ENCODE measurements around the gene SH3GLB1. TPM values are rescaled to one million over a fixed set of nuclear protein-coding genes. Genes with fewer than 3 reads are reported as not detected.

The SH3GLB1 gene
- total and polyA plus RNA-seq, 2 of the 4 experiments (the other 2 are of a cell fraction): 22.2 to 36.5 TPM

GRCh38 chr1:86692641-86693040 is 11.7 kb upstream of the SH3GLB1 start:
- no peak overlapping the region for H2BK20ac ChIP-seq (ENCODE audit: low read depth, low read length)
- H3K23ac ChIP-seq (ENCODE audit: low read depth, low read length): no peak overlapping the region
- in situ Hi-C loops (cut with MboI; ENCODE audit: low sequenced_read_pairs): no loop called here
- H3K14ac ChIP-seq (replicated peaks; ENCODE audit: low read depth, low read length): no peak overlapping the region
- H3K36me3 ChIP-seq (ENCODE audit: control insufficient read depth, insufficient read depth, low read length): no peaks in the 10 kb centered on the region
- no peaks in the 10 kb centered on the region for H3K9me1 ChIP-seq (ENCODE audit: insufficient read depth, low read length)
- no CpG with 5 or more reads among the region's 6 CpGs for WGBS, 2 experiments (ENCODE audit: extremely low coverage in 2 of 2, insufficient read length in 1 of 2)
- ATAC-seq (ENCODE audit: low read depth) (no peak), DNase-seq (no peak)
- H2BK5ac ChIP-seq (ENCODE audit: low read depth, low read length, poor library complexity, severe bottlenecking): no peak overlapping the region
- H4K20me1 ChIP-seq (ENCODE audit: insufficient read depth, low read length): no peaks in the 10 kb centered on the region
- no peak overlapping the region for H3K4me2 ChIP-seq (ENCODE audit: low read depth, low read length)
- no peak overlapping the region for H4K8ac ChIP-seq (ENCODE audit: low read depth in 2 of 2, low read length in 2 of 2)
- H3K27me3 ChIP-seq (ENCODE audit: control insufficient read depth, insufficient read depth, low read length): peaks cover 7% of the 10 kb centered on the region
- H2AFZ ChIP-seq (replicated peaks; ENCODE audit: low read length, poor library complexity): no peak overlapping the region
- no peak overlapping the region for H4K91ac ChIP-seq (ENCODE audit: insufficient read depth, low read depth, low read length)
- H2BK15ac ChIP-seq (ENCODE audit: low read depth, low read length): no peak overlapping the region
- H3K9me3 ChIP-seq (ENCODE audit: control insufficient read depth, insufficient read depth, low read length): no peaks in the 10 kb centered on the region
- H2AK5ac ChIP-seq (ENCODE audit: low read depth, low read length): no peak overlapping the region
- H2AK9ac ChIP-seq (replicated peaks; ENCODE audit: low read depth, low read length, poor library complexity): no peak overlapping the region
- dilution Hi-C loops (cut with HindIII; ENCODE audit: low sequenced_read_pairs, unreplicated experiment): no loop called here
- intact Hi-C loops (cut with micrococcal nuclease): no loop called here
- no peak overlapping the region for H3K9ac ChIP-seq (ENCODE audit: low read depth, low read length)
- no peak for TF ChIP-seq POLR2A (IDR thresholded peaks at IDR 0.05; ENCODE audit: low read depth, low read length)
- TF ChIP-seq RCOR1 (IDR thresholded peaks at IDR 0.05; ENCODE audit: insufficient replicate concordance, low read length): no peak
- TF ChIP-seq, protein P1, sequence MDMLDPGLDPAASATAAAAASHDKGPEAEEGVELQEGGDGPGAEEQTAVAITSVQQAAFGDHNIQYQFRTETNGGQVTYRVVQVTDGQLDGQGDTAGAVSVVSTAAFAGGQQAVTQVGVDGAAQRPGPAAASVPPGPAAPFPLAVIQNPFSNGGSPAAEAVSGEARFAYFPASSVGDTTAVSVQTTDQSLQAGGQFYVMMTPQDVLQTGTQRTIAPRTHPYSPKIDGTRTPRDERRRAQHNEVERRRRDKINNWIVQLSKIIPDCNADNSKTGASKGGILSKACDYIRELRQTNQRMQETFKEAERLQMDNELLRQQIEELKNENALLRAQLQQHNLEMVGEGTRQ (IDR thresholded peaks at IDR 0.05; ENCODE audit: low read depth, low read length): no peak
- no peak for TF ChIP-seq MAZ (IDR thresholded peaks at IDR 0.05; ENCODE audit: borderline replicate concordance, low read depth, low read length)
- no peak for TF ChIP-seq NFE2L2 (IDR thresholded peaks at IDR 0.05; ENCODE audit: low read depth, low read length)
- no peak for TF ChIP-seq ELK1 (IDR thresholded peaks at IDR 0.05; ENCODE audit: borderline replicate concordance, low read depth, low read length)
- no peak for TF ChIP-seq FOS (IDR thresholded peaks at IDR 0.05; ENCODE audit: low read depth, low read length)
- TF ChIP-seq CTCF (conservative IDR thresholded peaks at IDR 0.05; ENCODE audit: low read depth, low read length): no peak
- no peak for TF ChIP-seq CEBPB (IDR thresholded peaks at IDR 0.05; ENCODE audit: low read depth, low read length)
- TF ChIP-seq RAD21 (IDR thresholded peaks at IDR 0.05; ENCODE audit: low read length): no peak
- no peak for TF ChIP-seq RFX5 (IDR thresholded peaks at IDR 0.05; ENCODE audit: low read depth, low read length)
- no peak overlapping the region for H3K18ac ChIP-seq (ENCODE audit: low read depth, low read length)
- no peak overlapping the region for H2BK120ac ChIP-seq (ENCODE audit: low read depth, low read length)
- ChIA-PET CTCF (no interaction called here), POLR2A (ENCODE audit: unreplicated experiment) (interaction anchor here (0.6 kb wide), 1 partner anchor 12 kb away, joined by 5 read pairs; the partner anchor contains the start of gene SH3GLB1)
- H3K4me1 ChIP-seq (ENCODE audit: control insufficient read depth, insufficient read depth, low read length): no peaks in the 10 kb centered on the region
- H3K27ac ChIP-seq (ENCODE audit: insufficient read depth, low read length): no peak overlapping the region
- no TSS peak for BruUV-seq (replicated peaks)
- H3K56ac ChIP-seq (ENCODE audit: extremely low read depth, insufficient read depth, low read length): no peak overlapping the region
- H3K4me3 ChIP-seq (ENCODE audit: insufficient read depth, low read depth, low read length): no peak overlapping the region
- no peaks in the 10 kb centered on the region for H3K79me1 ChIP-seq (ENCODE audit: low read depth in 1 of 2, low read length in 2 of 2)
- no peak overlapping the region for H3K4ac ChIP-seq (ENCODE audit: low read depth, low read length)
- no peak overlapping the region for H4K5ac ChIP-seq (ENCODE audit: low read depth, low read length)
